Peyer's patch (tissue), 4 donors: Measurements from ENCODE around the gene NEDD4L. TPM values are rescaled to one million over a fixed set of nuclear protein-coding genes. Genes with fewer than 3 reads are reported as not detected.

Source experiments
- DNase-seq, 3 donors: peaks; one replicate each; pipeline ENCODE4 v3.0.0-alpha.2; 2017 to 2019
- H3K27ac ChIP-seq, 4 donors: fragments of 200-600 bp; sonication (generic); one replicate each; pipeline ENCODE4 v1.5.1; 2016 to 2019
- H3K27me3 ChIP-seq, 2 donors: fragments of 200-600 bp; sonication (generic); one replicate each; pipeline ENCODE4 v1.5.1; 2019
- H3K36me3 ChIP-seq, 3 donors: fragments of 200-600 bp; sonication (generic); one replicate each; pipeline ENCODE4 v1.5.1; 2016 to 2019
- H3K4me1 ChIP-seq, 4 donors: fragments of 200-600 bp; sonication (generic); one replicate each; pipeline ENCODE4 v1.5.1; 2016 to 2019
- H3K4me3 ChIP-seq, 4 donors: fragments of 200-600 bp; sonication (generic); 1 replicate in 3 of 4; 2 replicates in 1 of 4; pipeline ENCODE4 v1.5.1; 2016 to 2019; ENCODE audit warnings: mild to moderate bottlenecking in 1 of 4
- H3K9me3 ChIP-seq, 4 donors: fragments of 200-600 bp; sonication (generic); one replicate each; pipeline ENCODE4 v1.5.1; 2016 to 2019; ENCODE audit warnings: mild to moderate bottlenecking in 1 of 4
- POLR2A ChIP-seq, 2 donors: fragments of 450-650 bp; IDR thresholded peaks; one replicate each; pipeline ENCODE4 v1.5.1; 2017; ENCODE audit warnings: antibody characterized with exemption in 2 of 2, mild to moderate bottlenecking in 2 of 2, moderate library complexity in 2 of 2
- total RNA-seq, 4 donors: library from RNA; depleted of rRNA; stranded (reverse); fragments of >200 nt; gene quantifications; one replicate each; pipeline ENCODE4 v1.1.0, GENCODE V29; 2016
- TF ChIP-seq, protein P1 (sequence below), 6 experiments: fragments of 450-650 bp in 4 of 6; fragments of 200-600 bp in 2 of 6; sonication (generic) in 1 of 6; IDR thresholded peaks; one replicate each; pipeline ENCODE4 v1.5.1; 2017 to 2019; ENCODE audit warnings: antibody characterized with exemption in 6 of 6, mild to moderate bottlenecking in 3 of 6, moderate library complexity in 1 of 6

NEDD4L gene
- total RNA-seq, 4 donors from 2014 or later, result 213 to 312 (median 277) TPM

DNA sequence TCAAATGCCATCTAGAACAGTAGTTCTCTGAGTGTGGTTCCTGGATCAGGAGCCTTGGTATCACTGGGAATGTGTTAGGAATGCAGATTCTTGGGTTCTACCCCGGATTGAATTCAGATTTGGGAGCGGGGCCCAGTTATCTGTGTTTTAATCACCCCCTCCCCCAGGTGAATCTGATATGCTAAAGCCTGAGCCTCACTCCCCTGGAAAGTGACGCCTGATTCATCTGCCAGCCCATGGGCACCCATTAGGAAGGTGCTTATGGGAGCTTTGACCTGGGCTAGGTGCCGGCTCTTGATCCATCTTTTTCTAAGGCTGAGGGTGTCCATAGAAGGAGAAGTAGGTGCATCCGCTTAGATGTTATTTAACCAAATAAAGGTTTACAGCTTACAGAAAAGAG is 199.4 kb downstream of the NEDD4L start:
- H3K27me3 ChIP-seq, result no peaks in the 10 kb centered on the region
- peaks cover 0 to 23% (median 5%) of the 10 kb centered on the region in 4 donors for H3K4me1 ChIP-seq
- TF ChIP-seq POLR2A (IDR thresholded peaks at IDR 0.05), result no peak
- TF ChIP-seq, protein P1, sequence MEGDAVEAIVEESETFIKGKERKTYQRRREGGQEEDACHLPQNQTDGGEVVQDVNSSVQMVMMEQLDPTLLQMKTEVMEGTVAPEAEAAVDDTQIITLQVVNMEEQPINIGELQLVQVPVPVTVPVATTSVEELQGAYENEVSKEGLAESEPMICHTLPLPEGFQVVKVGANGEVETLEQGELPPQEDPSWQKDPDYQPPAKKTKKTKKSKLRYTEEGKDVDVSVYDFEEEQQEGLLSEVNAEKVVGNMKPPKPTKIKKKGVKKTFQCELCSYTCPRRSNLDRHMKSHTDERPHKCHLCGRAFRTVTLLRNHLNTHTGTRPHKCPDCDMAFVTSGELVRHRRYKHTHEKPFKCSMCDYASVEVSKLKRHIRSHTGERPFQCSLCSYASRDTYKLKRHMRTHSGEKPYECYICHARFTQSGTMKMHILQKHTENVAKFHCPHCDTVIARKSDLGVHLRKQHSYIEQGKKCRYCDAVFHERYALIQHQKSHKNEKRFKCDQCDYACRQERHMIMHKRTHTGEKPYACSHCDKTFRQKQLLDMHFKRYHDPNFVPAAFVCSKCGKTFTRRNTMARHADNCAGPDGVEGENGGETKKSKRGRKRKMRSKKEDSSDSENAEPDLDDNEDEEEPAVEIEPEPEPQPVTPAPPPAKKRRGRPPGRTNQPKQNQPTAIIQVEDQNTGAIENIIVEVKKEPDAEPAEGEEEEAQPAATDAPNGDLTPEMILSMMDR (IDR thresholded peaks at IDR 0.05), result no peak
- no peak for DNase-seq
- peak overlapping the region in 3 of 4 donors; percentile 36 to 88 (median 72) for H3K27ac ChIP-seq
- H3K36me3 ChIP-seq, result no peaks in the 10 kb centered on the region
- no peaks in the 10 kb centered on the region for H3K9me3 ChIP-seq
- no peak overlapping the region for H3K4me3 ChIP-seq

DNA sequence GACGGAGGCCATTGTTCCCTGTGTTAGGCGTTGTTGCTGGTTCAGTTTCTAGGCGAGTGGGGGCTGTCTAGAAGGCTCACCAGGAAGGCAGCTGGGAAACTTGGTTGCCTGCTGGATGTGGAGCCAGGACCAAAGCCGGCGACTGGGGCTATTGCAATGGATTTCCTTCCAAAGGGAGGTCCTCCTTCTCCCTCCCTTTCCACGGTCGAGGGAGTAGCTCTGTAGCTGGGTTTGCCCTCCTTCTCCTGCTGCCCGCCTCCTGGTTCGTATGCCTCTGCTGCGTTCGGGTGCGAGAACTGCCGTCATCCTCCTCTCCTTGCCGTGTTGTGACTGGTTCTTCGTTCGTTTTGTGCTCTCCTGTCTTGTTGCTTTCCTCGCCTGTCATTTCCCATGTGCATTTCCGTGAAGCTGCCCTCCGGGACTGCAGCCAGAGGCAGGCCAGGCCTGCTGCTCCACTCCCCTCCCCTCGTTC is 203.4 kb downstream of the NEDD4L start:
- no peak for DNase-seq
- Histone ChIP-seq H3K4me3 (peak overlapping the region in 2 of 4 donors; percentile 4 to 17), H3K4me1 (peaks cover 0 to 15% (median 1%) of the 10 kb centered on the region in 4 donors), H3K9me3 (no peaks in the 10 kb centered on the region), H3K36me3 (peaks cover 0 to under 1% (median 0%) of the 10 kb centered on the region in 3 donors), H3K27me3 (no peaks in the 10 kb centered on the region), H3K27ac (peak overlapping the region in 2 of 4 donors; percentile 59 to 67)
- TF ChIP-seq, protein P1 (IDR thresholded peaks at IDR 0.05), result no peak
- no peak for TF ChIP-seq POLR2A (IDR thresholded peaks at IDR 0.05)

DNA sequence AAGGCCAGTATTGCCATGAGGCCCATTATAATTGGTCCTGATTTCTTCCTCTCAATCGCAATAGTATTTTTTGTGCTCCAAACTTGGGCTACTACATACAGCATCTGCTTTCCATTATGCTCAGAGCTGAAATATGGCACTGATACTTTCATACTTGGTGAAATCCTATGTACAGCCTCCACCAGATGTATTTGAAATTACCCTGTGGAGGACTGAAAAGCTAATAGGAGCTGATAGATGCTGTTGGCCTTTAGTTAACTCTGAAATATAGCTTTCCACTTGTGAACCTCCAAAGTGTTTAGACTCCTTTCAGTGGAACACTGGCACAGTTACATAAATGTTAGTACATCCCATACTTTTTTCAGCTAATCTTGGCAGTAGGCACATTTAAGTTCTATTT is 205.7 kb downstream of the NEDD4L start:
- H3K36me3 ChIP-seq, result peaks cover 0 to 6% (median 0%) of the 10 kb centered on the region in 3 donors
- peaks cover 0 to 12% (median 0%) of the 10 kb centered on the region in 4 donors for H3K4me1 ChIP-seq
- no peak for DNase-seq
- H3K9me3 ChIP-seq, result no peaks in the 10 kb centered on the region
- H3K4me3 ChIP-seq, result no peak overlapping the region
- H3K27me3 ChIP-seq, result no peaks in the 10 kb centered on the region
- H3K27ac ChIP-seq, result no peak overlapping the region
- TF ChIP-seq POLR2A (IDR thresholded peaks at IDR 0.05), result no peak
- TF ChIP-seq, protein P1 (IDR thresholded peaks at IDR 0.05), result no peak

DNA sequence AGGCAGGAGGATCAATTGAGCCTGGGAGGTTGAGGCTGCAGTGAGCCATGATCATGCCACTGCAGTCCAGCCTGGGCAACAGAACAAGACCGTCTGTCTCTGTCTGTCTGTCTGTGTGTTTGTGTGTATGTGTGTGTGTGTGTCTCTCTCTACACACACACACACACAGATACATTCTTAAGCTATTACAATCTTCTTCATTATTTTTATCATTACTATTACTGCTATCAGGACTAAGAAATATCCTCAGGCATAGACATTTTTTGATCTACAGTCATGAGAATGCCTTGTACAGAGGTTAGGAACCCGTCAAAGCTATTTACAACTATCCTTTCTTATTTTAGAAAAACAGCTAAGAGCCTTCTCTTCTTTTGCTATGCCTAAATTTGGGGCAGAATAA is 207.4 kb downstream of the NEDD4L start:
- Histone ChIP-seq H3K36me3 (peaks cover 0 to 11% (median 0%) of the 10 kb centered on the region in 3 donors), H3K27me3 (no peaks in the 10 kb centered on the region), H3K9me3 (no peaks in the 10 kb centered on the region), H3K4me3 (no peak overlapping the region), H3K4me1 (peaks cover 0 to 12% (median 0%) of the 10 kb centered on the region in 4 donors), H3K27ac (no peak overlapping the region)
- DNase-seq, result no peak
- TF ChIP-seq, protein P1 (IDR thresholded peaks at IDR 0.05), result no peak
- no peak for TF ChIP-seq POLR2A (IDR thresholded peaks at IDR 0.05)

DNA sequence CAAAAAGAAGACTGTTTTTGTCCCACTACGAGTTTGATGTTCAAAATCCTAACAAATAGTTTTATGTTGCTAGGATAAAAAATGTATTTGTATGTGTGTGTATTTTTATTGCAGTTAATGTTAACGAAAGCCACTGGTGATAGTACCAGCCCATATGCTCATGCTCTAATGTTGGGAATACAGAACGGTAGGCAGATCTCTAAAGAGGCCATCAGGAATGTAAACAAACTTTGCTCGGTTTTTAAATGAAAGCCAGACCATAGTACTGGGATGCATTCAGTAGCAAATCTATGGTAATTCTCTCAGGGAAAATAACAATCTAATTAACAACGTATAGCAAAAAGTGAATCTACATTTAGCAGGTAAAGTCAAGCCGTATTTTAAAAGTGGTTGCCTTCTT is 208.1 kb downstream of the NEDD4L start:
- Histone ChIP-seq H3K27me3 (no peaks in the 10 kb centered on the region), H3K9me3 (no peaks in the 10 kb centered on the region), H3K4me3 (no peak overlapping the region), H3K36me3 (peaks cover 0 to 15% (median 0%) of the 10 kb centered on the region in 3 donors), H3K27ac (no peak overlapping the region), H3K4me1 (peaks cover 0 to 7% (median 0%) of the 10 kb centered on the region in 4 donors)
- DNase-seq, result no peak
- TF ChIP-seq POLR2A (IDR thresholded peaks at IDR 0.05), result no peak
- TF ChIP-seq, protein P1 (IDR thresholded peaks at IDR 0.05), result no peak
